HG03457 (cell line): ENCODE measurements around the gene DNLZ.
"Not testable (repeated sequence)": the region's sequence is repeated elsewhere in the genome, so short reads cannot be mapped to it uniquely, and the experiment has no call there.

Experiments
- ATAC-seq: cut with Tn5 transposase; IDR thresholded peaks from one replicate; pipeline ENCODE4 v1.9.1; 2021; ENCODE audit warnings: moderate number of reproducible peaks; ENCODE audit not compliant: unreplicated experiment

Gene DNLZ

GRCh38 chr9:136361754-136362449 is 1.6 kb downstream of the DNLZ start:
- ATAC-seq: no peak

GRCh38 chr9:136361047-136361753 is 2.3 kb downstream of the DNLZ start:
- no peak for ATAC-seq

GRCh38 chr9:136359774-136360718 is 3.5 kb downstream of the DNLZ start:
- no peak for ATAC-seq

- no peak for ATAC-seq
These were observed 4.7 kb downstream of the DNLZ start for GRCh38 chr9:136358888-136359287.

- no peak for ATAC-seq
These were observed 5.5 kb downstream of the DNLZ start for GRCh38 chr9:136358016-136358415.

GRCh38 chr9:136357202-136357725 is 6.3 kb downstream of the DNLZ start:
- ATAC-seq: no peak

- no peak for ATAC-seq
These were observed 7.7 kb downstream of the DNLZ start for GRCh38 chr9:136355616-136356557.

- no peak for ATAC-seq
These were observed 8.9 kb downstream of the DNLZ start for GRCh38 chr9:136354592-136355085.

- ATAC-seq: no peak
These were observed 9.6 kb downstream of the DNLZ start for GRCh38 chr9:136353757-136354488.

GRCh38 chr9:136353088-136353487 is 10.5 kb downstream of the DNLZ start:
- no peak for ATAC-seq

- ATAC-seq: no peak
These were observed 10.9 kb downstream of the DNLZ start for GRCh38 chr9:136352682-136353081.

GRCh38 chr9:136351868-136352267 is 11.7 kb downstream of the DNLZ start:
- not testable (repeated sequence) for ATAC-seq

- no peak for ATAC-seq
These were observed 12.2 kb downstream of the DNLZ start for GRCh38 chr9:136351252-136351800.

- no peak for ATAC-seq
These were observed 14.0 kb downstream of the DNLZ start for GRCh38 chr9:136349546-136349945.

GRCh38 chr9:136348691-136349090 is 14.9 kb downstream of the DNLZ start:
- ATAC-seq: no peak

- no peak for ATAC-seq
These were observed 15.9 kb downstream of the DNLZ start for GRCh38 chr9:136347472-136348256.

- ATAC-seq: no peak
These were observed 16.5 kb downstream of the DNLZ start for GRCh38 chr9:136346927-136347465.

- no peak for ATAC-seq
These were observed 17.4 kb downstream of the DNLZ start for GRCh38 chr9:136346157-136346481.
